Measurements from ENCODE around the gene ZWINT. TPM values are rescaled to one million over a fixed set of nuclear protein-coding genes. Genes with fewer than 3 reads are reported as not detected.

Gene ZWINT
- total and polyA plus RNA-seq, 2 of the 8 experiments (the other 6 are each of a cell fraction or from before 2014, with no cell fraction given) = 52.1 to 71.2 TPM

- FAIRE-seq (no peak), DNase-seq (ENCODE audit: low read depth in 1 of 2, low spot score in 2 of 2) (no peak)
- H3K4me3 ChIP-seq (ENCODE audit: extremely low read depth in 1 of 4, insufficient read depth in 2 of 4, low read depth in 3 of 4, low read length in 4 of 4) = no peak overlapping the region
- H2BK20ac ChIP-seq (ENCODE audit: low read length) = no peak overlapping the region
- H3K79me2 ChIP-seq (ENCODE audit: control insufficient read depth in 1 of 2, insufficient read depth in 2 of 2, low read length in 2 of 2) = no peaks in the 10 kb centered on the region
- no peak overlapping the region for H2AK5ac ChIP-seq (ENCODE audit: low read depth, low read length)
- H2BK120ac ChIP-seq (replicated peaks; ENCODE audit: low read depth, low read length) = no peak overlapping the region
- no peak overlapping the region for H3K4ac ChIP-seq (replicated peaks; ENCODE audit: insufficient read length, low read depth, low read length)
- no peaks in the 10 kb centered on the region for H3K9me3 ChIP-seq (ENCODE audit: insufficient read depth in 2 of 2, low read depth in 1 of 2, low read length in 1 of 2)
- no peak overlapping the region for H2BK15ac ChIP-seq (ENCODE audit: low read length)
- H3K27ac ChIP-seq (ENCODE audit: low read depth, low read length) = no peak overlapping the region
- H3K18ac ChIP-seq (ENCODE audit: extremely low read depth, low read length) = no peak overlapping the region
- H3K9ac ChIP-seq (replicated peaks in 1 of 4; ENCODE audit: extremely low read depth in 1 of 4, low read depth in 3 of 4, low read length in 3 of 4) = no peak overlapping the region
- no peaks in the 10 kb centered on the region for H3K23me2 ChIP-seq (ENCODE audit: low read depth, low read length)
- no peak overlapping the region for H2AFZ ChIP-seq (ENCODE audit: low read length)
- no peak overlapping the region for H4K91ac ChIP-seq (replicated peaks; ENCODE audit: insufficient read length, low read length)
- no peaks in the 10 kb centered on the region for H4K20me1 ChIP-seq (replicated peaks in 1 of 2; ENCODE audit: control insufficient read depth in 1 of 2, insufficient read depth in 2 of 2, low read length in 2 of 2)
- H3K4me1 ChIP-seq (replicated peaks in 1 of 4; ENCODE audit: control insufficient read depth in 3 of 4, insufficient read depth in 4 of 4, low read length in 3 of 4) = no peaks in the 10 kb centered on the region
- H3K36me3 ChIP-seq (ENCODE audit: control insufficient read depth in 2 of 4, insufficient read depth in 4 of 4, low read length in 3 of 4) = no peaks in the 10 kb centered on the region; a peak in 1 of 8 replicates
- TF ChIP-seq TEAD4 (IDR thresholded peaks at IDR 0.05; ENCODE audit: low read depth, low read length) (no peak), TCF12 (IDR thresholded peaks at IDR 0.05; ENCODE audit: low read depth, low read length) (no peak), RBBP5 (IDR thresholded peaks at IDR 0.05; ENCODE audit: borderline replicate concordance, low read depth, low read length) (no peak), SAP30 (IDR thresholded peaks at IDR 0.05; ENCODE audit: insufficient read depth, insufficient replicate concordance, low read length) (no peak)
- H3K4me2 ChIP-seq (ENCODE audit: insufficient read depth in 1 of 2, low read depth in 2 of 2, low read length in 2 of 2) = no peak overlapping the region
- no peak overlapping the region for H3K23ac ChIP-seq (ENCODE audit: insufficient read length)
- WGBS, 2 experiments (ENCODE audit: extremely low coverage in 1 of 2, insufficient coverage in 1 of 2, insufficient read length in 1 of 2, insufficient replicate concordance in 2 of 2, low coverage in 1 of 2, low lambda C conversion rate in 2 of 2, missing lambda C conversion rate in 1 of 2) = 95% methylated on average over 1 of the region's 1 CpG; no CpG with 5 or more reads in 1 of the 2 experiments
- no peak overlapping the region for H2BK5ac ChIP-seq (ENCODE audit: low read depth, low read length)
- ChIA-PET CTCF (ENCODE audit: partially characterized antibody) (interaction anchor here (0.6 to 1.1 kb wide), 2 partner anchors 590 to 1037 kb away, joined by 3 read pairs; no protein-coding TSS in a partner anchor), POLR2A (ENCODE audit: partially characterized antibody) (no interaction called here)
- no peaks in the 10 kb centered on the region for H3K27me3 ChIP-seq (replicated peaks in 1 of 4; ENCODE audit: control insufficient read depth in 3 of 4, extremely low read depth in 1 of 4, insufficient read depth in 3 of 4, low read length in 3 of 4)
- no peak overlapping the region for H3K14ac ChIP-seq (ENCODE audit: insufficient read length)
- H4K8ac ChIP-seq (ENCODE audit: extremely low read depth, insufficient read depth, low read length) = no peak overlapping the region
- no peak overlapping the region for H3K56ac ChIP-seq (replicated peaks; ENCODE audit: insufficient read length, low read depth, low read length)
- H3K79me1 ChIP-seq (ENCODE audit: low read depth, low read length) = no peaks in the 10 kb centered on the region
- no peak overlapping the region for H2BK12ac ChIP-seq (ENCODE audit: low read depth, low read length)
- no peak overlapping the region for H4K5ac ChIP-seq (ENCODE audit: insufficient read length, low read depth, low read length)
Measured at GRCh38 chr10:56341612-56342011, 19.4 kb downstream of the ZWINT start.
